Liver (tissue), 3 donors: Measurements from ENCODE around the gene EIPR1.

ENCODE experiments used
- ATF3 ChIP-seq: IDR thresholded peaks from 2 replicates; pipeline ENCODE4 v1.6.1; 2016; ENCODE audit warnings: antibody characterized with exemption
- CTCF ChIP-seq: fragments of 150-350 bp; IDR thresholded peaks from 2 replicates; pipeline ENCODE4 v1.5.1; 2017; ENCODE audit warnings: improper control_type of control experiment, low read depth, low read length; ENCODE audit not compliant: missing input control
- FOXA1 ChIP-seq: IDR thresholded peaks from 2 replicates; pipeline ENCODE4 v1.6.1; 2016; ENCODE audit warnings: antibody characterized with exemption
- HNF4A ChIP-seq, 2 donors: conservative IDR thresholded peaks; 2 replicates each; pipeline ENCODE4 v1.6.1; 2016; ENCODE audit warnings: antibody characterized with exemption in 2 of 2, mild to moderate bottlenecking in 2 of 2
- RAD21 ChIP-seq, 2 donors: IDR thresholded peaks; 2 replicates each; pipeline ENCODE4 v1.6.1; 2016; ENCODE audit warnings: antibody characterized with exemption in 2 of 2, mild to moderate bottlenecking in 2 of 2
- REST ChIP-seq: IDR thresholded peaks from 2 replicates; pipeline ENCODE4 v1.6.1; 2016; ENCODE audit warnings: antibody characterized with exemption, mild to moderate bottlenecking
- SP1 ChIP-seq: IDR thresholded peaks from 2 replicates; pipeline ENCODE4 v1.6.1; 2018; ENCODE audit warnings: antibody characterized with exemption, mild to moderate bottlenecking
- TAF1 ChIP-seq: conservative IDR thresholded peaks from 2 replicates; pipeline ENCODE4 v1.6.1; 2016; ENCODE audit warnings: antibody characterized with exemption, mild to moderate bottlenecking
- TF ChIP-seq, protein P1 (sequence below): IDR thresholded peaks from 2 replicates; pipeline ENCODE4 v1.6.1; 2016; ENCODE audit warnings: antibody characterized with exemption
- donor health status: healthy.
- donor health status: healthy.

- TF ChIP-seq CTCF, result no peak
- TF ChIP-seq FOXA1, result no peak
- TF ChIP-seq SP1, result no peak
- TF ChIP-seq RAD21 (IDR thresholded peaks at IDR 0.05), result no peak
- TF ChIP-seq, protein P1, sequence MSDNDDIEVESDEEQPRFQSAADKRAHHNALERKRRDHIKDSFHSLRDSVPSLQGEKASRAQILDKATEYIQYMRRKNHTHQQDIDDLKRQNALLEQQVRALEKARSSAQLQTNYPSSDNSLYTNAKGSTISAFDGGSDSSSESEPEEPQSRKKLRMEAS, result no peak
- no peak for TF ChIP-seq TAF1
- no peak for TF ChIP-seq ATF3
- no peak for TF ChIP-seq HNF4A (conservative IDR thresholded peaks at IDR 0.05)
- TF ChIP-seq REST, result no peak
These were observed 67.9 kb downstream of the EIPR1 start for GRCh38 chr2:3309496-3310355.
